HG03457 (cell line): Measurements from ENCODE around the gene KLF15.
A peak's percentile ranks its signal among the peaks of the same experiment; 100 is the strongest.

Experiments used
- ATAC-seq: cut with Tn5 transposase; IDR thresholded peaks from one replicate; pipeline ENCODE4 v1.9.1; 2021; ENCODE audit warnings: moderate number of reproducible peaks; ENCODE audit not compliant: unreplicated experiment

Gene KLF15

GRCh38 chr3:126389794-126390146 is 32.6 kb upstream of the KLF15 start:
- no peak for ATAC-seq

DNA sequence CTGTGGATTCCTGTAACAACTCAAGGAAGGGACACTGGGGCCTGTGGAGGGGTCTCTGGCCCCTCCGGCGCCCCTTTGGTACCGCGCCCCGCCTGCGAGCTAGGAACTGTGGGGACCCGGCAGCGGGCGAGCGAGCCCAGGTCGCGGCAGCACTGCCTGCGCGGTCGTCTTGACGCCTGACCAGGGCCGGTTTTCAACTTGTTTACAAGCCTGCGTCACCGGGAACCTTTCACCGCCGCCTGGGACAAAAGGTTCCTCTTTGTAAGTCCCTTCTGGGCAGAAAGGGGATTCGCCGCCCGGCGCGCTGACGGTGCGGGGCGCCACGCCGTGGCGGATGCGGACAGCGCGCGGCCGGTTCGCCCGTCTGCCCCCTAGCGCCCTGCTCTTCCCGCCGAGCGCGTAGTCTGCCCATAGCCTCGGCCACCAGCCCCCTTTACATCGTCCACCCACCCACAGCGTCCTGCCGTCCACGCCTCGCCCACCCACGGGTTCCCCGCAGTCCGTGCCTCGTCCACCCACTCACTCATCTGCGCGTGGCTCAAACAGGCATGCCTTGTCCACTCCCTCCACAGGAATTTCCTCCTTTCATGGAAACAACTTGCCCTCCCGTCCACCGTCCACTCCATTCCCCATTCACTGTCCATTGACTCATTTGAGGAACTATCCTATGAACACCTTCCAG is 32.0 kb upstream of the KLF15 start:
- peak; percentile 66 for ATAC-seq

- no peak for ATAC-seq
These were observed 24.8 kb upstream of the KLF15 start for GRCh38 chr3:126381966-126382365.

- no peak for ATAC-seq
These were observed 23.0 kb upstream of the KLF15 start for GRCh38 chr3:126380011-126380768.

DNA sequence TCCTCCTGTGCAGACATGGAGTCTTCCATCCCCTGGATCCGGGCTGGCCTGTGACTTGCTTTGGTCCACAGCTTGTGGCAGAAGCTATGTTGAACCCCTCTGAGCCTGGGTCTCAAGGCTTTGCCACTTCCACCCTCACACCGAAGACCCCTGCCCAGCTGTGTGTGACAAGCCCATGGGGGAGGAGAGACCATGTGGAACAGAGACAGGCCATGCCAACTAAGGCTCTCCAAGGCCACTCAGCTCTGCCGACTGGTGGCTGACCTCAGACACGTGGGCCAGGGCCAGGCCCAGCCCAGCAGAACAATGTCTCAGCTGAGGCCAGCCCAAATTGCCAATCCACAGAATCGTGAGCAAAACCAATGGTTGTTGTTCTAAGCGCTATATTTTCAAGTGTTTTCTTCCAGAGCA is 21.1 kb upstream of the KLF15 start:
- no peak for ATAC-seq

GRCh38 chr3:126377211-126377610 is 20.0 kb upstream of the KLF15 start:
- ATAC-seq: no peak

DNA sequence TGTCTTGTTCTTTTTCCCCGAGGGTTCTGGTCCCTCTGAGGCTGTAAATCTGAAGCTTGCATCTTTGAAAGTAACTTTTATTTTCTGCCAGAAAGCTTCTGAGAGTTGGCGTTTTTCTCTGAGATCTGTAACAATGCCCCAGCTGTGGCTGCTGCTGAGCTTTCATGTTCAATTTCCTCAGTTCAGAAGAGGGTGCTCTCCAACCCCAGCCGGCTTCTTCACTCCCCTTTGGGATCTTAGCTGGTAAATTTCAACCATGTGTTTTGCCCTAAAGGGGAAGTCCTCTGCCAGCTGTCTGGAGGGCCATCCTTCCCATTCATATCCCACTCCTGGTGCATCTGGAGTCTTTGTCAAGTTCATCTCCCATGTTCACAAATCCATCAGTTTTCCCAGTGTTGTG is 19.2 kb upstream of the KLF15 start:
- ATAC-seq: no peak

GRCh38 chr3:126375835-126376331 is 18.7 kb upstream of the KLF15 start:
- ATAC-seq: no peak

DNA sequence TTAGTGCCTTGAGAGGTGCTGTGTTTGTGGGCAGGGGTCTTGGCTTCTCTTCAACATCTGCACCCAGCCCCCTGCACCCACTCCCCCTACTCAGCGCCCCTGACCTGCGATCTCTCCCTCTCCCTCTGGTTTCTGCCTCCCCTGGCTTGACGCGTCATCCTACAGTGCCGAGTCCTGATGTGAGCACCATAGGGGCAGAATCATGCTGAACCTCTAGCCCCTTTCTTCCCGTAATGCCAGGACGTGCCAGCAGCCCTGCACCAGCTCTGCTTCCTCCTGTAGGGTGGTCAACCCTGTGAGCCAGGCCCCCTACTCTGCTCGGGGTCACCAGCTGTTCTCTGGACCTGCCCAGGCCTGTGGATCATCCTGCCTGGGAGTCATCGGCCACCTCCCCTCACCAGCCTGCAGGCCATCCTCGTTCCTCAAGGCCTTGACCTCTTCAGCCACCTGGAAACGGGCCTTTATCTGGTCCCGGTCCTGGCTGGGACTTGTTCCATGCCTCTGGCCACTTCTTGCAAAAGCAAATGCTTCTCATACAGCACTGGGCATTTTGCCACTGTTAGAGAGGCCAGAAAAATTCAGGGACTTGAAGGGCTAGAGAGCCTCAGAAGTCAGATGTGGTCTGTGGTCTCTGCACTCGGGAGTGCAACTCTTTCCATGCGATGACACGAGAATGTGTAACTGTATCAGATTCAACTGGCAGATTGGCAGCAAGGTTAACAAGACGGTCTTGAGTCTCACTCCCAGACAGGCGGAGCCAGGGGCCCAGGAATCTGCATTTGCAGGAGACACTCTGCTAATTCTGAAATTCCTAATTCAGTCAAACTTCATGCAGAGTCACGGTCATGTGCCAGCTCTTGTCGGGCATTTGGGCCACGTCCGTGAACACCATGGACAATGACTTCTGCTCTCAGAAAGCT is 16.7 kb upstream of the KLF15 start:
- ATAC-seq: no peak

- no peak for ATAC-seq
These were observed 16.0 kb upstream of the KLF15 start for GRCh38 chr3:126373146-126373613.

GRCh38 chr3:126372413-126373145 is 15.4 kb upstream of the KLF15 start:
- no peak for ATAC-seq

DNA sequence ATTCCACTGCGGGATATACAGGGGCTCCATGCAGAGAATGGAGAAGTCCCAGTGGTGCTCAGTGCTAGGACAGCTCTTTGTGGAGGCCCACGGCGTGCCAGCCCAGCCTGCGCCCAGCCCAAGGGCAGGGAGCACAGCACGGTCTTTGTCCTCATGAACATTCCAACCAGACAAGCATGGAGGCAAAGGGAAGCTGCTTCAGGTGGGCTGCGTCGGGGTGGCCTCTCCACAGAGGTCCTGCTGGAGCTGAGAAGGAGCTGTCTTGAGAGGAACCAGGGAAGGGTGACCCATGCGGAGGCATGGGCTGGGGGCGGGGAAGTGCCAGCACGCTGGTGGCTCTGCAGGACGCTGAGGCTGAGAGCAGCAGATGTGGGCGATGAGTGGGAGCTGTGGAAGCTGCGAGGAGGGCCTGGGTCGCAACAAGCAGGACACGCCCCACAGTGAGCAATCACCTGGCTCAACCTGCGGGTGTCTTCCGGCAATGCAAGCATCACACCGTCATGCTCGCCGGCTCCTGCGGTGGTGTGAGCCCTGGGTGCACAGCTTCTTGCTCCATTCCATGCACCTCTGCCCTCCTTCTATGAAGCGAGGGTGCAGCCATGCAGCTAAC is 14.0 kb upstream of the KLF15 start:
- ATAC-seq: no peak

DNA sequence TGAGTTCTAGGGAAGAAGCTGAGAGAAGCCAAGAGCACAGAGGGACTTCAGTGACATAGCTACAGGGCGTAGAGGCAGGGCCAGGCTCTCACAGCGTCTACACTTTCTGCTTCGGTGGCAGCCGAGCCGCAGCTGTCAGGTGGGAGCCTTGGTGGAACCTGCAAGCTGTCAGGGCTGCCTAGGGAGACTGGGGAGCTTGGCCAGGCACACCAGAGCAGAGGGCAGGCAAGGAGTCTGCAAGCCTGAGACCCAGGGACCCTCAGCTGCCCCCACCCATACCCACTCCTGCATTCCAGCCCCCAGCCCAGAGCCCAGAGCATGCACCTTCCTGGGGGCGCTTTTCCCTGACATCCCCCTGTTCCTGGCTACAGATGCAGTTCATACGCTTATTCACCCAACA is 13.4 kb upstream of the KLF15 start:
- ATAC-seq: no peak

- ATAC-seq: no peak
These were observed 12.8 kb upstream of the KLF15 start for GRCh38 chr3:126370055-126370454.

DNA sequence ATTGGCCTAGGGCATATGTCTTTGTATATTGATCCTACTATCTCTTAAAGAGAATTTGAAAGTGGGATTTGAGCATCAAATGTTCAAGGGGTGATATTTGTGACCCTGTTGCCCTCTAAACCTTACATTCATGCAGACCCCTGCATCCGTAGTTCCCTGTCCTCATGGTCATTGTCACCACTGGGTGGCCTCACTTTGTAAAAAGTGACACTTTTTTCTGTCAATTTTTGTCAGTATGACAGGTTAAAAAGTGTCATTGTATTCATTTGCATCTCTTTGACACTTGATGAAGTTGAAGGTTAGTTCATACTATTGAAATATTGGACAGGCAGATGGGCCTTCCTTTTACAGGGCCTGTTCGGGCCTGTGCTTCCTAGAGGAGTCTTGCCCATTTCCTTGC is 12.3 kb upstream of the KLF15 start:
- no peak for ATAC-seq

DNA sequence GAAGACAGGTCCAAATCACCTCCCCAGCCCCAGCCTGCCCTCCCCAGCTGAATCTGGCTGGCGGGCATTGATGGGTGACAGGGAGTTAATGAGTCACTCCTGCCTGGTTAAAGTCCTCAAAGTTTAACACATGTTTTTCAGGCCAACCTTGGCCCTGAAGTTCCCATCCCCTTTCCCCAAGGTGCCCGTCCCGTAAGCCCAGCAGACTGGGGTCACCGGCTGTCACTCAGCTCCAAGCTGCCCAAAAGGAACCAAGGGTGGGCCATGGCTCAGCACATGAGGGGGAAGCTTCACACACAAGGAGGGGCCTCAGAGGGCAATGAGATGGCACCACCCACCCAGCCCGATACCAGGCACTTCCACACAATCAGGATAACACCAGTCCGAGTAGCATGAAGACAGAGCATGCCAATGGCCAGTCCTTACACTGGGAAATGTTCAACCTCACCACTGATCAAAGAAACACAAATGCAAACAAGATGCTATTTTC is 10.2 kb upstream of the KLF15 start:
- no peak for ATAC-seq

DNA sequence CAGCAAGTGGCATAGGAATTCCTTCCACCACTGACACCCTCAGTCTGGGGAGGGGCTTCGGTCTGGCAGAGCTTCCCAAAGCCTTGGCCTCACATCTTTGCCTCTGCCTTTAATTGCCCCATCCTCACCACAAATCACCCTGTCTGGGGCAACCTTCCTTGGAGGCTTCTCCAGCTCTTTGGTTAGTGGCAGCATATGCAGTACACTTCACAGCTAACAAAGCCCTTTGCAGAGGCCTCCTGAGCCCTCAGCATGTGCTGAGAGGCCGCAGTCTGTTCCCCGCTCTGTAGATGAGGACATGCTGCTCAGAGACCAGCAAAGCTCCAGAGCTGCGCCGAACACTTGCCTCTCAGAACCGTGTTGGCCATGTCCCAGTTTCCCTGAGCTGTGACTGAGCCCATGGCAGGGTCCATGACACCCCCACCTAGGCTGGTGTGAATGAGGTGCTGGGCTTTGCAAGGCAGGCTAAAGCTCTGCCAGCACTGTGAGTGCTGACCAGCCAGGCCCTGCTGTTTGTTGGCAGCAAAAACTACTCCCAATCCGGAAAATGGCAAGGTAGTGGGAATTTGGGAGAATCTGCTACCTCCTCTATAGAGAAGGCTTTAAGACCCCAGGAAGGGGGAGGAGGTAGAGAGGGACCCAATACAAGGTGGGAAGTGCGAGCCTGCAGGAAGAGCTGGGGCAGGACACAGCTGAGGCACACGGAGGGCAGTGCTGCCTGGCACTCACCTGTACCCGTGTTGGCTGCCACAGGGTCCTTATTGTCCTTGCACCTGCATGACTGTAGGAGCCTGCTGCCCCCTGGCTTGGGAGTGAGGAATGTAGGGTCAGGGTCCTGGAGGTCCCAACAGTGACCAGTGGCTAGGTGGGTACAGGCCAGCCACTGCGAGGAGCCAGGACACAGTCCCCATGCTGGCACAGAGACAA is 8.4 kb upstream of the KLF15 start:
- no peak for ATAC-seq

- ATAC-seq: no peak
These were observed 7.6 kb upstream of the KLF15 start for GRCh38 chr3:126364731-126365301.
